ENCODE measurements around the gene NATD1.

DNA sequence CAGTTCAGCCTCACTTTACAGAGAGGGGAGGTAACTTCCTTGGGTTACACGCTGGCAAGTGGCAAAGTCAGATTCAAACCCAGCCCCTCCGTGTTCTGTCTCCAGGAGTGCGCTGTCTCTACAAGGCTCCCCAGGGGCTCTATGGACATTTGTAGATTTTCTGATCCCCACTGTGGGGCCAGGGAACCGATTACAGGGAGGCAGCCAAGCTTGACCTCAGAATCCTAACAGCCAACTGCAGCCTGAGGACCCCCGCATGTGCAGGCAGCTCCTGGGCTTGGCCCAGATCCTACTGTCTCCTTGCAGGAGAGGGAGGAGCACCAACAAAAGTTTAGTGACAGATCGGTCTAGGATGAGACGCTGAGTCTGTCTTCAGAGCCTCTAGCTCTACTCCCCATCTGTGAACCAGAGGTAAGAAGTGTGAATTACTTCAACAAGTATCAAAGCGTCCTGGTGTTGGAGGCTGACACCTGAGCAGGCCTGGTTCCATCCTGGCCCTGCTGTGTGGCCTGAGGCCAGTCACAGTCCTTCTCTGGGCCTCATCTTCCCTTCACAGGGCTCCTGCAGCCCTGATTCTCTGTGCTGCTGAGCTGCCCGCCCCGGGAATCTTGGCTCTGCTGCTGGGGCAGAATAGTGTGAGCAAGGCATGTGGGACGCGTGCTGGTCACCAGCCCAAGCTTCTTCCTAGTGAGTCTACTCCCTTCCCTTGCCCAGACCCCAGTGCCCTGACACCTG lies 9.2 kb upstream of the NATD1 start:
- TF ChIP-seq MTA3 (IDR thresholded peaks at IDR 0.05; ENCODE audit: borderline replicate concordance) (no peak), KLF1 (tag; IDR thresholded peaks at IDR 0.05) (no peak), HNRNPL (IDR thresholded peaks at IDR 0.05; ENCODE audit: low read depth, low read length) (no peak)
- TF ChIP-seq, protein P1, sequence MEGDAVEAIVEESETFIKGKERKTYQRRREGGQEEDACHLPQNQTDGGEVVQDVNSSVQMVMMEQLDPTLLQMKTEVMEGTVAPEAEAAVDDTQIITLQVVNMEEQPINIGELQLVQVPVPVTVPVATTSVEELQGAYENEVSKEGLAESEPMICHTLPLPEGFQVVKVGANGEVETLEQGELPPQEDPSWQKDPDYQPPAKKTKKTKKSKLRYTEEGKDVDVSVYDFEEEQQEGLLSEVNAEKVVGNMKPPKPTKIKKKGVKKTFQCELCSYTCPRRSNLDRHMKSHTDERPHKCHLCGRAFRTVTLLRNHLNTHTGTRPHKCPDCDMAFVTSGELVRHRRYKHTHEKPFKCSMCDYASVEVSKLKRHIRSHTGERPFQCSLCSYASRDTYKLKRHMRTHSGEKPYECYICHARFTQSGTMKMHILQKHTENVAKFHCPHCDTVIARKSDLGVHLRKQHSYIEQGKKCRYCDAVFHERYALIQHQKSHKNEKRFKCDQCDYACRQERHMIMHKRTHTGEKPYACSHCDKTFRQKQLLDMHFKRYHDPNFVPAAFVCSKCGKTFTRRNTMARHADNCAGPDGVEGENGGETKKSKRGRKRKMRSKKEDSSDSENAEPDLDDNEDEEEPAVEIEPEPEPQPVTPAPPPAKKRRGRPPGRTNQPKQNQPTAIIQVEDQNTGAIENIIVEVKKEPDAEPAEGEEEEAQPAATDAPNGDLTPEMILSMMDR (IDR thresholded peaks at IDR 0.05 in 2 of 3, conservative IDR thresholded peaks at IDR 0.05 in 1 of 3; ENCODE audit: insufficient read depth in 2 of 3, low read depth in 1 of 3, low read length in 3 of 3), result no peak

Data from K562 (cell line).